GM23338 (cell line): ENCODE measurements around the gene ZNF268.

Experiments
- EZH2 ChIP-seq: fragments of 200-600 bp; sonication (generic); IDR thresholded peaks from one replicate; pipeline ENCODE4 v1.8.0; 2017; ENCODE audit warnings: antibody characterized with exemption, mild to moderate bottlenecking, low read depth; ENCODE audit not compliant: unreplicated experiment
- EZH2phosphoT487 ChIP-seq: fragments of 200-600 bp; sonication (generic); IDR thresholded peaks from one replicate; pipeline ENCODE4 v1.8.1; 2018; ENCODE audit warnings: antibody characterized with exemption; ENCODE audit not compliant: unreplicated experiment
- NANOG ChIP-seq: IDR thresholded peaks from 2 replicates; pipeline ENCODE4 v1.6.1; 2016; ENCODE audit warnings: antibody characterized with exemption, borderline replicate concordance
- TF ChIP-seq, protein P1 (sequence below): IDR thresholded peaks from one replicate; pipeline ENCODE4 v1.6.1; 2018; ENCODE audit warnings: antibody characterized with exemption; ENCODE audit not compliant: unreplicated experiment
- TF ChIP-seq, protein P2 (sequence below), 2 experiments: fragments of 200-600 bp in 1 of 2; sonication (generic) in 1 of 2; conservative IDR thresholded peaks; 2 replicates each; pipeline versions ENCODE4 v1.5.1 to v1.6.1; 2016 to 2017; ENCODE audit warnings: antibody characterized with exemption in 2 of 2, low read depth in 2 of 2, mild to moderate bottlenecking in 2 of 2, moderate library complexity in 1 of 2

DNA sequence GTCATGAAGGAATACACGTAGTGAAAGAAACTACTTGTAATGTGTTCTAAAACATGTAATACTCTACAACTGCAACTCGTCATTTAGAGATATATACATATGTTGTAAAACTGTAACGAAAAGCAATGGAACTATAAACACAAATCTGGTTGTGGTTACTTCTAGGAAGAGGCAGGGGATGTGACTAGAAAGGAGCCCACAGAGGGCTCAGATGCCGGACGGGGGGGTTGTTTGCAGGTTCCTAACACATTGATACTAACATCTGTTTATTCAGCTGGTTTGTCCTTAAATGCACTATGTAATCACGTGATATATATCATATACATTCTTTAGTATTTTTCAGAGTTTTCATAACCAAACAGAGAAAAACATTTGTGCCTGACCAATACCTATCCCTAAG is 70.4 kb downstream of the ZNF268 start:
- TF ChIP-seq EZH2 = no peak
- TF ChIP-seq, protein P1, sequence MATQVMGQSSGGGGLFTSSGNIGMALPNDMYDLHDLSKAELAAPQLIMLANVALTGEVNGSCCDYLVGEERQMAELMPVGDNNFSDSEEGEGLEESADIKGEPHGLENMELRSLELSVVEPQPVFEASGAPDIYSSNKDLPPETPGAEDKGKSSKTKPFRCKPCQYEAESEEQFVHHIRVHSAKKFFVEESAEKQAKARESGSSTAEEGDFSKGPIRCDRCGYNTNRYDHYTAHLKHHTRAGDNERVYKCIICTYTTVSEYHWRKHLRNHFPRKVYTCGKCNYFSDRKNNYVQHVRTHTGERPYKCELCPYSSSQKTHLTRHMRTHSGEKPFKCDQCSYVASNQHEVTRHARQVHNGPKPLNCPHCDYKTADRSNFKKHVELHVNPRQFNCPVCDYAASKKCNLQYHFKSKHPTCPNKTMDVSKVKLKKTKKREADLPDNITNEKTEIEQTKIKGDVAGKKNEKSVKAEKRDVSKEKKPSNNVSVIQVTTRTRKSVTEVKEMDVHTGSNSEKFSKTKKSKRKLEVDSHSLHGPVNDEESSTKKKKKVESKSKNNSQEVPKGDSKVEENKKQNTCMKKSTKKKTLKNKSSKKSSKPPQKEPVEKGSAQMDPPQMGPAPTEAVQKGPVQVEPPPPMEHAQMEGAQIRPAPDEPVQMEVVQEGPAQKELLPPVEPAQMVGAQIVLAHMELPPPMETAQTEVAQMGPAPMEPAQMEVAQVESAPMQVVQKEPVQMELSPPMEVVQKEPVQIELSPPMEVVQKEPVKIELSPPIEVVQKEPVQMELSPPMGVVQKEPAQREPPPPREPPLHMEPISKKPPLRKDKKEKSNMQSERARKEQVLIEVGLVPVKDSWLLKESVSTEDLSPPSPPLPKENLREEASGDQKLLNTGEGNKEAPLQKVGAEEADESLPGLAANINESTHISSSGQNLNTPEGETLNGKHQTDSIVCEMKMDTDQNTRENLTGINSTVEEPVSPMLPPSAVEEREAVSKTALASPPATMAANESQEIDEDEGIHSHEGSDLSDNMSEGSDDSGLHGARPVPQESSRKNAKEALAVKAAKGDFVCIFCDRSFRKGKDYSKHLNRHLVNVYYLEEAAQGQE = no peak
- TF ChIP-seq NANOG = no peak
- TF ChIP-seq, protein P2, sequence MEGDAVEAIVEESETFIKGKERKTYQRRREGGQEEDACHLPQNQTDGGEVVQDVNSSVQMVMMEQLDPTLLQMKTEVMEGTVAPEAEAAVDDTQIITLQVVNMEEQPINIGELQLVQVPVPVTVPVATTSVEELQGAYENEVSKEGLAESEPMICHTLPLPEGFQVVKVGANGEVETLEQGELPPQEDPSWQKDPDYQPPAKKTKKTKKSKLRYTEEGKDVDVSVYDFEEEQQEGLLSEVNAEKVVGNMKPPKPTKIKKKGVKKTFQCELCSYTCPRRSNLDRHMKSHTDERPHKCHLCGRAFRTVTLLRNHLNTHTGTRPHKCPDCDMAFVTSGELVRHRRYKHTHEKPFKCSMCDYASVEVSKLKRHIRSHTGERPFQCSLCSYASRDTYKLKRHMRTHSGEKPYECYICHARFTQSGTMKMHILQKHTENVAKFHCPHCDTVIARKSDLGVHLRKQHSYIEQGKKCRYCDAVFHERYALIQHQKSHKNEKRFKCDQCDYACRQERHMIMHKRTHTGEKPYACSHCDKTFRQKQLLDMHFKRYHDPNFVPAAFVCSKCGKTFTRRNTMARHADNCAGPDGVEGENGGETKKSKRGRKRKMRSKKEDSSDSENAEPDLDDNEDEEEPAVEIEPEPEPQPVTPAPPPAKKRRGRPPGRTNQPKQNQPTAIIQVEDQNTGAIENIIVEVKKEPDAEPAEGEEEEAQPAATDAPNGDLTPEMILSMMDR (conservative IDR thresholded peaks at IDR 0.05; ENCODE audit: low read depth in 2 of 2) = no peak
- no peak for TF ChIP-seq EZH2phosphoT487
